Forelimb muscle (tissue), 1 donor: ENCODE measurements around the gene BPIFB3. TPM values are rescaled to one million over a fixed set of nuclear protein-coding genes. Genes with fewer than 3 reads are reported as not detected.

Experiments
- DNase-seq: peaks from one replicate; pipeline ENCODE4 v3.0.0-alpha.2; 2013; ENCODE audit warnings: low read depth
- polyA plus RNA-seq: library from polyadenylated mRNA; unstranded; fragments of 120-200 nt; gene quantifications from one replicate; pipeline ENCODE4 v1.2.1, GENCODE V29; 2013; ENCODE audit not compliant: insufficient read length

Gene BPIFB3, protein sequence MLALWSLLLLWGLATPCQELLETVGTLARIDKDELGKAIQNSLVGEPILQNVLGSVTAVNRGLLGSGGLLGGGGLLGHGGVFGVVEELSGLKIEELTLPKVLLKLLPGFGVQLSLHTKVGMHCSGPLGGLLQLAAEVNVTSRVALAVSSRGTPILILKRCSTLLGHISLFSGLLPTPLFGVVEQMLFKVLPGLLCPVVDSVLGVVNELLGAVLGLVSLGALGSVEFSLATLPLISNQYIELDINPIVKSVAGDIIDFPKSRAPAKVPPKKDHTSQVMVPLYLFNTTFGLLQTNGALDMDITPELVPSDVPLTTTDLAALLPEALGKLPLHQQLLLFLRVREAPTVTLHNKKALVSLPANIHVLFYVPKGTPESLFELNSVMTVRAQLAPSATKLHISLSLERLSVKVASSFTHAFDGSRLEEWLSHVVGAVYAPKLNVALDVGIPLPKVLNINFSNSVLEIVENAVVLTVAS
- not detected for polyA plus RNA-seq

DNA sequence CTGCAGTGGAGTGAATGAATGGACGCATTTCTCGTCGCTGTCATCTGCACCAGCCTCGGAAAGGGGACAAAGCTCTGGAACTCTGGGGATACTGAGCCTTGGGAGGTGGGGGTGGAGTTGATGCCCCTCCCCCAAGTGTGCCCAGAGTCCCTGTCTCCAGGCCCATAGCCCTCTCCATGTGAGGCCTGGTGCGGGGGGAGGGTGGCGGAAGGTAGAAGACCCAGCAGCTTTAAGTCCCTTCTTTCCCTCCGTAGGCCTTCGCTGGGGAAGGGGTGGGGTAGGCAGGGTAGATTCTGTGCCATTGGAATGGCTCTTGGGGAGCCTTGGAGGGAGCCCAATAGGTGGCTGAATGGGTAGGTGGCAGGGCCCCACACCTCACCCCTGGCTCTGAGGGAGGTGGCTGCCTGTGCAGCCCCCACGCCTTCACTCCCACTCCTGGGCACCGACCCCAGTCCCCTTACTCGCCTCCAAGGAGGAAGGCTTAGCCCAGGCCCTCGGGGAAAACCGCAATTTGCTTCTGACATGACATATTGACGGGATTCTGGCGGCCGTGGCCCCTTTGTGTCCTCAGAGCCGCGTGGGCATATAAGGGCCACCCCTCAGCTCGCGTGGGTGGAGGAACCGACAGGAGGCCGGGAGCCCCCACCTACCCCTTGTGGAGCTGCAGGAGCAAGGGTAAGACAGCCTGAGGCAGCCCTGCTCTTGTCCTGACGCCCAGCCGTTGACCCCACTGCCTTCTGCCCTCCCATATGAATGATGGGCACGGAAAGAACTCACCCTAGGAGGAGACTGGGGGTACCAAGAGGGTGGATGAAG, at the start of gene BPIFB3:
BPIFB3 (plus strand) TSS at position 613 of the 816 bp plus-strand sequence. CDS start 1,533 bp downstream, outside the sequence.
- DNase-seq: no peak

DNA sequence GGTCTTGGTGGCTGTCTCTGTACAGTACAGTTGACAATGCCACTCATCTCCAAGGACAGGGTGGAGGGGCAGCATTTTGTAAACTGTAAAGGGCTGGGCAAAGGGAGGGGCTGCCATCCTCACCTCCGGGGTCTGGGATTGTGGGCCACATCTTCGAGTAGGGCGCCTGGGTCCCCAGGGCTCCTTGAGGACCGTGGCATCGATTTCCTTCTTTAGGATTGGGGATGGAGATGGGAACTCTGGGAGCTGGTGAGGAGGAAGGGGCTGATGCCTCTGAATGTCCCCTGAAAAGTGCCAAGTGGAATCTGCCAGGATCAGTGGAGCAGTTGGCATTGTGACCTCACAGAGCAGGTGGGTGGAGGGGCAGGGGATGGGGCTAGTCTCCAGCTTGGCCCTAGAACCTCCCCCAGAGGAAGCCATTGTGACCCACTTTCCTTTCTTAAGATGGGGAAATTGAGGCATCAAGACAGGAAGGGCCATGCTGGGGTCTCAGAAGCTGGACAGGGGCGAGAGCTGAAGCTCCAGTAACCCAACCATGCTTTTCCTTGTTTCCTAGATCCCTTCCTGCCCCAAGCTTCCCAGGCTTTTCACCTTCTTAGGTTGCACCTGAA, 49.5 kb upstream of the BPIFB3 start, which contains the start of gene SUN5:
SUN5 (minus strand) TSS at position 293 of the 611 bp plus-strand sequence; CDS start at position 200, 93 bp downstream.
- DNase-seq: no peak

DNA sequence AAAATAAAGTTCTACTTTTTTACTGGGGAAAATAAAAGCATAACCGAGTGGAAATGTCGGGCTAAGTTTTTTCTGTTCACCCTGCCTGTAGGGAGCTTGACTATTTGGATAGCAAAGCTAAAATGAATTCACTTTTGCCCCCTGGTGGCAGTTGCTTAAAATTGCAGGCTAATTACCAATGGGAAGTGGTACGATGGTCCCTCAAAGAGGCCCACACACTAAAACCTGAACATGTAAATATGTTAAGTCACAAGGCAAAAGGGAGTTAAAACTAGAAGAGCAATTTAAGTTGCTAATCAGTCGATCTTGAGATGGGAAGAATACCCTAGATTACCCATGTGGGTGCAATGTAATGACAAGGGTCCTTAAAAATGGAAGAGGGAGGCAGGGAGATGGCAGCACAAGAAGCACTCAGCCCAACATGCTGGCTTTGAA, 48.6 kb upstream of the BPIFB3 start:
- no peak for DNase-seq

DNA sequence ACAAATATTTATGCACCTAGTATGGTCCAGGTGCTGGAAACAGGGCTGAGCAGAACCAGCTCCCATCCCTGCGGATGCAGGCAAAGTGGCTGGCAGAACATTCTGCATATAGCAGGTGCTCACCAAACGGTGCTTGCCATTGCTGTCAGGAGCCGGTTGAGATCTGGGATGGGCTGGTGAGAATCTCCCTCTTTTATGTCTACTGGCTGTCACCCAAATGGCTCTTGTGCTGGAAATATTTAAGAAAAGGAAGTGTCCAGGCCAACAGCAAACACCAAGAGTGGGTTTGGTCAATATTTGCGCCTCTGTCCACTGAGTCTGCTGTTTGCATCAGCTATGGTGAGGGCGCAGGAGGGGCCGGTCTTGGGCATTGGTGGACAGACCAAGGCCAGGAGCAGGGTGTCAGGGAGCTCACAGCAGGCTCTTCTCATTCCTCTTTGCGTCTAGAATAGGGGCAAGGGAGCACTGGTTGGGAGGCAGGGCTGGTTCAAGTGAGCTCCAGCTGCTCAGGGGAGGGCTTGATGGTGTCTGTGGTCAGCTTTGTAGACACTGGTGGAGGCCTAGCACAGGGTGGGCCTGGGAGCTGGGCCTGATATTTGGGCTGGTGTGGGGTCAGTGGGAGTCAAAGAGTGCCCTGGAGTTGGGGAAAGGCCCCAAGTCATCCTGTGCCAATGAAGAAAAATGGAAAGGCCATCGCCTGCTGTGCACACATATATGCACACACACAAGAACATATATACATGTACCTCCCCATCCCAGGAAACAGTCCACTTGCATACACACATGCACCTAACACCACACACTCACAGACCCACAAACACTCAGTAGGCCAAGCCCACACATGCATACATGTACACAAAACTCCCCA, 47.6 kb upstream of the BPIFB3 start:
- DNase-seq: no peak

DNA sequence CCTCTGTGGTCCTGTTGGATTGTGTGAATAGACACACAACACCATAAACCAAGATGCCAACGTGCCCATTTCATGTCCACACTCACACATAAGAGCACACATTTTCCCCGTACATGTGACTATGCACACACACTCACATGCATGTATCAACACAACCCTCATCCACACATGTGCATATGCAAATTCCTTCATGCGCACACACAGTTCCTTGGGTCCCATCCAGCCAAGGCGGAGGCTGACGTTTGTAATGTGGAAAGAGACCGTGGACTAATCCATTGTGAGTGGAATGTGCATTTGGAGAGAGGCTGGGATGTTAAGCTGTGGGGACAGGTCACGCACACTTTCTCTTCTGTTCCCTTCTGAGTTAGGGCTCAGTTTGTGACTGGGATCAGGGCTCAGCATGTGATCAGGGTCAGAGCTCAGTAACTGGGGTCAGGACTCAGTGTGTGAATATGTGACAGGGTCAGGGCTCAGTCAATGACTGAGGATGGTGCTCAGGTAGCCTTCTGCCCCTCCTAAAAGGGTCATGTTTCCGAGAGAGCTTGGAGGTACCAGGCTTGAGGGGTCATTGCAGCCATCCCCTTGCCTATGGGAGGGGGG, 46.8 kb upstream of the BPIFB3 start:
- DNase-seq: no peak

DNA sequence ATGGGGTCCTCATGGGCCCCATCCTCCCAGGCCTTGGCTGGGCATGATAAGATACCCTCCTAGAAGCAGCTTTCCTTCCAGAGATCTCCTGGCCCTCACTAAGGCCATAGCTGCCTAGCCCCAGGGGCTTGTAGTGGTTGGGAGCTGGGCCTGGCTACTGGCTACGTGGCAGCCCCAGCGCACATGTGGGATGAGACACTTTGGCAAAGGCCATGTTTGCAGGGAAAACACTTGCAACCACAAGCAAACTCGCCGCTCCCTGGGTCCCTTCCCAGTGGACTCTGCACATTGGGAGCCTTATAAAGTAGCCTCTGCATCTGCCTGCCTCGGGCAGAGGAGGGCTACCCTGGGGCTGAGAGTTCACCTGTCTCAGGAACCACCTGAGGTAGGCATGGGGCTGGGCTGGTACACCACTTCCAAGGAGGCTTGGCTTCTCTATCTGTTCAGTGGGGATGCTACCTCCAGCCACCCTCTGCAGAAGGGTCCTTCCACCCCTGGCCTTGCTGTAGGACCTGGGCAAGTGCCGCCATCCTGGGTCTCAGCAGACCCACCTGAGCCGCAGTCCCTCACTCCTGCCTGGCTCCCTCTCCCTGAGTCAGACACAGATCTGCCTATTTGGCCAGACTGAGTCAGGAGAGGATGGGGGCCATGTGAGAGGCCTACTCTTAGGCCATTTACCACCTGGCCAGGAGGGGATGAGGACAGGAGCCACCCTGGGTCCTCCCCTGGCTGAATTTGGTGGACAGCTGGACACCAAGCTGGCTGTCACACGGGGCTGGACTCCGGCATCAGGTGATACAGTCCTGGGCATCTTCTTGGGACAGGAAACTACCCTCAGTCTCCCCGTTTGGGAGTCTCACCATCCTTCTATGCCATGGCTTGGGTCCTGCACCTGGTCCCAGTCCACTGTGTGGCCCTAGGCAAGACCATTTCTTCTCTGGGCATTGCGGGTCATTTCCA, 46.0 kb upstream of the BPIFB3 start, which contains the start of gene BPIFB2:
BPIFB2 (plus strand) TSS at position 329 of the 960 bp plus-strand sequence. CDS start 871 bp downstream, outside the sequence.
- DNase-seq: no peak

DNA sequence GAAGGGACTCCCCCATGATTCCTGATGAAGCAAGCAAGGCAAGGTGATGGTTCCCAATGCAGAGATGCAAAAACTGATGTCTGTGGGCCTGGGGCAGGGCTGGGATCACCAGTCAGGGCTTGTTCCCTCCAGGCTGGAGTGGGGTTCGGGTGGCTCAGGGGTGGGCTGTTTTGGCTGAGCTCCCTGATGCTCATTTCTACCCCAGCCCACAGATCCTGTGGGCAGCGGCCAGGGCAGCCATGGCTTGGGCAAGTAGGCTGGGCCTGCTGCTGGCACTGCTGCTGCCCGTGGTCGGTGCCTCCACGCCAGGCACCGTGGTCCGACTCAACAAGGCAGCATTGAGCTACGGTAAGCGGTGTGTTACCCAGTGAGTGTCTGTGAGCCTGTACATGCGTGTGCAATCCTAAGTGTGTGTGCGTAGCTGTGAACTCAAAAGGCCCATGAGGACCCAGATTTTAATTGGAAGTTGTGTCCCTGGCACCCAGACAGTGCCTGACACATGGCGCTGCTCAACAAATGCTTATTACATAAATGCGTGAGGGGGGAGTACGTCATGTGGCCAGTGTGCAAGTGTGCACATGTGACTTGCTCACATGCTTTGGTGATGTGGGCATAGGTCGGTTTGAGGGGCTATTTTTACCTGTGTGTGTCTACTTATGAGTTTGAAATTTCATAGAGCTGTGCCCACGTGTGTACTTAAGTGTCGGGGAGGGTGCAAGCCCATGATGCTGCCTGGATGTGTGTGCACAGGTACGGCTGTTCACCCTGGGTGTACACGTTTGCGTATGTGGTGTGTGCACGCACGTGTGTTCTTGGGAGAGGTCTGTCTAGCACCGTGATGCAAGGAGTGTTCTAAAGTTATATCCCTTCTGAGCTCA, 45.1 kb upstream of the BPIFB3 start:
- no peak for DNase-seq

DNA sequence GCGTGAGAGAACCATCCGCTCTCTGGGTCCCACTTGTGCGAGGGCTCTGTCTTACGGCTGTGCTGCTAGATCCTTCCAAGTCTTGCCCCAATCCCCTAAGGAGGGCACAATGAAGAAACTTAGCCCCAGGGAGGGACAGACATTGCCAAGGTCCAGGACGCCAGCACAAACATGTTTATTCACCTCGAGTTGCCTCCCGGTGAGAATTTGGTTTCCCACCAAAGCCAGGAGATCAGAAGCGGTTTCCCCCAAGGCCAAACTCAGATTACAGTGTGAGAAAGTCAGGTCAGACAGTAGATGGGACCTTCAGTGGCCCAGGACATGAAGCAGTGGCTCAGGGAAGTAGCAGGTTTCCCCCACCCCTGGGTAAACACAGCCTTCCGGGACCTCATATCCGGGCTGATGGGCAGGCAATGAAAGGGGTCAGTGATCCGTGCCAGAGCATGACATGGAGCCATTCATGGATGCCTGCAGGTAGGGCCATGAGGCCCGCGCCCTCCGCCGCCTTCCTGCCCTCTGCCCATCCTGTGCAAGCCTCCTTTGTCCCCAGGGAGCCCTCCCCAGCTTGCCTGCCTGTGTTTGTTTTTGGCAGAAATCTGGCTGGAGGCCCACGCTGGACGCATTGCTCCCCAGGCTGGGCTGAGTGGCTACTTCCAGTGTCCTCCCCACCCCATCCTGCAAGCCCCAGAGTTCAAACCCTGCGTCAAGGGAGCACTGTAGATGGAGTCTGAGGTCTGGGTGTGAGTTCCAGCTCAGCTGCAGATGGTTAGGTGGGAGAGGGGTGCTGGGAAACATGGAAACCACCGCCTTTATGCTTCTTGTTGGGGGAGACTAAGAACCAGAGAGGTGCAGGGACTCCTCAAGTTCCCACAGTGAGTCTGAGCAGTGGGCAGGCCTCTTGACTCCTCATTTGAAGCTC, 44.2 kb upstream of the BPIFB3 start:
- DNase-seq: no peak

DNA sequence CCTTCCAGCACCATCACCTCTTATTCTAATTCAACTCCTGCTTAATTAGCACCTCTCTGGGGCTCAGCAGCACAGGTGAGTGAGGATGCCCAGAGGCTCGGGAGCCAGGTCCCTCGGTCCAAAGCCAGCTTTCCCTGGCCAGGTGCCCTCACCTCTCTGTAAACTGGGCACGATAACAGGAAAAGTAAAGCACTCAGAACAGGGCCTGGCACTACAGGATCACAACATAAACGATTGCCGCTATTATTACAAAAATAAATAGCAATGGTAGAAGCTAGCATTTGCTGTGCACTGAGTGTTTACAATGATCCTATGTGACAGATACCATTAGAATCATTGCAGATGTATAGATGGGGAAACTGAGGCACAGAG, 43.6 kb upstream of the BPIFB3 start:
- DNase-seq: no peak

DNA sequence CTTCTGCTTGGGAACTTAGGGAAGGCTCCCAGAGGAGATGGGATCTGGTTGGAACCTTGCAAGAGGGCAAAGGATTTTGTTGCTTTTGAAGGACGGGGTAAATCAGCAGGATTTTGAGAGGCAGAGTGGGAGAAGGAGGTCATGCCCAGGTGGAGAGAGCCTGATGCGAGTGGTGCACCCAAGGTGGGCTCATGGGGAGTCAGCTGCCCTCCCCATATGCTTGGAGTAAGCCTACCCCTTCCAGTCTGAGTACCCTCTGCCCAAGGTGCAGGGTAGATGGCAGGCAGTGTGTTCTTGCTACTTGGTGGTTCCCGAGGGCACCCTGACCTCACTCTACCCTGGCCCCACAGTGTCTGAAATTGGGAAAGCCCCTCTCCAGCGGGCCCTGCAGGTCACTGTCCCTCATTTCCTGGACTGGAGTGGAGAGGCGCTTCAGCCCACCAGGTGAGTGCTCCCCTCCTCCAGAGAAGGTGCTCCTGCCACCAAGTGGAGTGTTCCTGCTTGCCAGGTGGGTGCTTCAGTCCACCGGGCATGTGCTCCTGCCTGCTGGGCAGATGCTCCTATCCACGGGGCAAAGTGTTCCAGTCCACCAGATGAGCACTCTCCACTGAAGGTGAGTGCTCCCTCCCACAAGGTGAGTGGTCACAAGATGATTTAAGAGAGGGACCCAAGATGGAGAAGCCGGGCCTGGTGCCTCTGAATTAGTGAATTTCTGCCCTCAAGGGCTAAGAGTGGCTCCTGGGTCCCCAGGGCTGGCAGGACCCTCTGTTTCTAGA, 42.8 kb upstream of the BPIFB3 start:
- no peak for DNase-seq

DNA sequence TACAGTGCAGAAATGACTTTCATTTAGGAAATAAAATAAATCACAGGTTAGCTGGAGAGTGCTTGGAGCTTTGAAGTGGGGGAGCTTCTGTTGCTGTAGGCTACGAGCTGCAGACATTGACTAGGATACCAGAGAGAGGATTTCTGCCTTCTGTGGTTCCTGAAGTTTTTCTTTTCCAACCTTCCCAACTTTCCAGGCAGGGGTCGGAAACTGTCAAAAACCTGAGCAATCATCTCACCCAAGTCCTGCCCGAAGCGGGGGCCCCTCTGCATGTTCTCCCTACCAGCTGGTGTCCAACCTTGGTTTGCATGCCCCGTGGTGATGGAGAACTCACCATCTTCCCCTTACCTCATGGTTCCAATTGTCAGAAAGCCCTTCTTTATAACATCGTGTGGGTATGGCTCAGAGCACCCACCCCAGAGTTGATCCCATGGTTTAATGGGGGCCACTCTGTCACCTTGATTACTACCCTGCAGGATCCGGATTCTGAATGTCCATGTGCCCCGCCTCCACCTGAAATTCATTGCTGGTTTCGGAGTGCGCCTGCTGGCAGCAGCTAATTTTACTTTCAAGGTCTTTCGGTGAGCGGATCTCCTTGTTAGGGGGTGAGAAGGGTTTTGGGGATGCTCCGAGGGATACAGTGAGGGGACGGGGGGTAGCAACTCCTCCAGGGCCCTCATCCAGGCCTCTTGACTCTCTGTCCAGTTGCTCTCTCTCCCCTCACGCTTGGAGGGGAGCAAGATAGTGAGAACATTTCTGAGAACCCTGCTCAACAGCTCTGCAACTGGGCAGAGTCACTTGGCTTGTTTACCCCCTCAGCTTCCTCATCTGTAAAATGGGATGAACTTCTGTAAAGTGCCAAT, 41.1 kb upstream of the BPIFB3 start:
- no peak for DNase-seq

DNA sequence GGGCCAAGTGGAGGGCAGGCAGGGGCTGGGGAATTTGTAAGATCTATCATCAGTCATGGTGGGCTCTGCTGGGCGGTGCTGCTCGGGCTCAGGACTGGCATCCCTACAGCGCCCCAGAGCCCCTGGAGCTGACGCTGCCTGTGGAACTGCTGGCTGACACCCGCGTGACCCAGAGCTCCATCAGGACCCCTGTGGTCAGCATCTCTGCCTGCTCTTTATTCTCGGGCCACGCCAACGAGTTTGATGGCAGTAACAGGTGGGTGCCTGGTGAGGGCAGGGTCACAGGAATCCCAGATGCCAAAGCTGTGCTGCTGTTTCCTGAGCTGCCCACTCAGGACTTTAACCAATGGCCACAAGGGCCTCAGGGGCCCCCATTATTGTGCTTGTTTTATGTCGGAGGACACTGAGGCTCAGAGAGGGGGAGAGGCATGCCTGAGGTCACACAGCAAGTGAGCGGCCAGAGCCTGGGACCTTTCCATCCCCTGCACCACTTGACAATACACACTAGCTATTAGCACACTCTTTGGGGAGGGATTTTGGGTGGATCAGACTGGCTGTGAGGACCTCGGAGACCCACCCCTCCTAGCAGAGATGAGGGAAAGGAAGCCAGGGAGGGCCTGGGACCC, 39.9 kb upstream of the BPIFB3 start:
- no peak for DNase-seq

DNA sequence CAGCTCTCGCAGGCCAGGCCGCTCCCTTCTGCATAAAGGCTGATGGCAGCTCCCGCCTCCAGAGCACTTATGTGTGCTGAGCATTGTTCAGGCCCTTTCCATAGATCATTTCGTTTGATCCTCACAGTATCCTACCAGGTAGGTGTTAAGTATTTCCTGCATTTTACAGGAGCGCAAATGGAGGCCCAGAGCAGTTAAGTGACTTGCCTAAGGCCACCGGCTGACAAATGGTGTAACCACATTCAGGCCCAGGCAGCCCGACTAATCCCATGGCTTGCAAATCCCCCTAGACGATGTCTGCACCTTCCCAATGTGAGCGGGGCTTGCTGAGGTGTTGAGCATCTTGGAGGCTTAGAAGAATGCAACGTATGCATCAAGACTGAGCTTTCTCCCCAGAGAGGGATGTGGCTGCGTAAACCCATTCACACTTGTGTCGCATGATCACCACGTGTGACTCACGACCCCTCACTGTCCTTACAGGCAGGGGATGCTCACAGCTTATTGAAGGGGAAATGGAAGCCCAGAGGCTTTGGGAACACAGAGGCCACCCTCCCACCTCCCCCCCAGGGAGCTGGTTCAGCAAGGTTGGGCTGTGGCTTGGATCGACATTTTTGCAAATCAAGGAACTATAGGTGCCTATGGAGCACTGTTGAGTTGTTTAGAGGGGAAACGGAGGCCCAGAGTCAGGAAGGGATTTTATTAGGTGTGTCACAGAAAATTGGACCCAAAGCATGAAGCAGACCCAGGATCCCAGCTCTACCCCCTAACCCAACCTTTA, 39.2 kb upstream of the BPIFB3 start:
- no peak for DNase-seq

DNA sequence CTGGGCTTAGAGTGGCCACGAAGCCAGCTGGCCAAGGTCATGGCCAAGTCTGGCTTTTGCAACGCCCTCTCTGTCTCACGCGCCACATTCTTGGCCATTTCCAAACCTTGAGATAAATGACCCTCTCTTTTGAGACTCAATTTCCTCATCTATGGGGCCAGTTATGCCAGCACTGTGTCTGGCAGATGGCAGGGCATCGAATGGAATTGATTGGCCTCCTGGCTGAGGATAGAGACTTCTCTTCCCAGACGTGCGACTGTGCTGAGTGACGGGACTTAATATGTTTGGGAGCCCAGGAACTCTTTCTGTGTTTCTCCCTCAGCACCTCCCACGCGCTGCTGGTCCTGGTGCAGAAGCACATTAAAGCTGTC, 38.6 kb upstream of the BPIFB3 start:
- DNase-seq: no peak
